GM11168 (cell line): ENCODE measurements around the gene INKA2.

Experiments used
- in situ Hi-C: fragments of 300-500 bp; cut with MboI; formaldehyde crosslinking; loops from one replicate; pipeline ENCODE4 v1.12.0; 2022; ENCODE audit warnings: low sequenced_read_pairs; ENCODE audit not compliant: unreplicated experiment

Gene INKA2

DNA sequence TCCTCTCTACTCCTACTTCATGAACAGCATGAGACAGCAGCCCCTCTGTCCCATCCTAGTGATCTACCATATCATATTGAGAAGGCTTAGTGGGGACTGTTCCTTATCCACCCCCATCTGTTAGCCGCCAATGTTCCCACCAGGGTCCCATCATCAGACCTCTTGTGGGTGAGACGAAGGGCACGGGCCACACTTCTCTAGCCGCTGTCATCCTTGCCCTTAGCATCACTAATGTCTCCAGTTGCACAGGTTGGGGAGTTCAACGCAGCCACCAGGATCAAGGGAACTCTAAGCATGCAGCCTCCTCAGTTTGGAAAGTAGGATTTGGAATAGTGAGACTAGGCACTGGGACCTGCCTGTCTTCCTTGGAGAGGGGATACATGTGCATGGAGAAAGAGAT is 20.1 kb downstream of the INKA2 start:
- in situ Hi-C loops: no loop called here

DNA sequence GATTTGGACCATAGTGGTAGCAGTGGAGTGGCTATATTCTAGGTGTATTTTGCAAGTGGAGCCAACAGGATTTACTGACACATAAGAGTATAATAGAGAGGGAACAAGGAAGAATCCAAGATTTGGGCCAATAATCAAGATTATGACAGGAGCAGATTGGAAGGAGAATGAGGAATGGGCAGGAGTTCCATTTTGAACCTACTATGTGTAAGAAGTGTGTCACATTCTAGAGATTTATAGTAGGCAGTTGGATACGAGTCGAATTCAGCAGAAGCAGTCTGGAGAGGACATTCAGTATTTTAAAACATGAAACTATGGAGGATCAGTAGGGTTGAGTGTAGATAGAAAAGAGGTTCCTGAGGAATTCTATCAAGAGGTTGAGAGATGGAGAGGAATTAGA is 21.7 kb downstream of the INKA2 start:
- in situ Hi-C loops: no loop called here

DNA sequence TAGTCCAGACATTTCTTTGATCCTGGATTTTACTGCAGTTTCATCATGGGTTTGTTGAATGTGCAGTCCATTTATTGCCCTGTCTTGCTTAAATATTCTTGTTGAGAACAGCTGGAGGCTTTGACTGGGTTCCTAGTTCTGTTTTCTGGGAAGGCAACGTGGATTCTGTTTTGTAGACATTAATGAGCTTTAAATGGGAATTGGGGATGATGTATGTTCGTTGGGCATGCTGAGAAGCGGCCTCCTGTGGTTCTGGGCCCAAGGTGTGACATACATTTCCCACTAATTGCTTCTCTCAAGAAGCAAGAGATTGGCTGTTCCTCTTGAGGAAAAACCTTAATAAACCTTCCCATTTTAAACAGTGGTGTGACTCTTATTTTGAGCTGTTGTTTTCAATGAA is 22.9 kb downstream of the INKA2 start:
- in situ Hi-C loops: no loop called here

DNA sequence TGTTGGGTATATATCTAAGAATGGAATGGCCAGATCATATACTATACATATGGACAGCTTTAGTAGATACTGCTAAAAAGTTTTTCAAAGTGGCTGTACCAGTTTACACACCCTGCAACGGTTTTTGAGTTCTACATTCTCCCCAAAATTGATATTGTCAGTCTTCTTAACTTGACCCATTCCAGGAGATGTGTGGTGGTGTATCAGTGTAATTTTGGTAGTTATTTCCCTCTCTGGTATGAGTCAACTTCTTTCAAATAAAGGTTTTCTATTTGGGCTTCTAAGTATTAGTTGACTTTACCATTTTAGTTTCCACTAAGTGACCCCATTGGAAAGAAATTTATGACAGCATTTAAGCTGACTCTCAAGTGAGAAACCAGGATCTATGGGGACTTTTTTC is 29.2 kb downstream of the INKA2 start:
- in situ Hi-C loops: no loop called here

DNA sequence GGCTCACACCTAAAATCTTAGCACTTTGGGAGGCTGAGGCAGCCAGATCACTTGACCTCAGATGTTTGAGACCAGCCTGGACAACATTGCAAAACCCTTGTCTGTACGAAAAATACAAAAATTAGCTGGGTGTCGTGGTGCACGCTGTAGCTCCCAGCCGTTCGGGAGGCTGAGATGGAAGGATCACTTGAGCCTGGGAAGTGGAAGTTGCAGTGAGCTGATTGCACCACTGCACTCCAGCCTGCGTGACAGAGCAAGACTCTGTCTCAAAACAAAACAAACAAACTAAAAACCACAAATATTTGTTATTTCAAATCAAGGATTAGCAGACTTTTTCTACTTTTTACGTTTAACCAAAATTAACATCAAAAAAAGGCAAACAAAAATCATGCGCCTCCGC is 31.3 kb downstream of the INKA2 start:
- in situ Hi-C loops: no loop called here

DNA sequence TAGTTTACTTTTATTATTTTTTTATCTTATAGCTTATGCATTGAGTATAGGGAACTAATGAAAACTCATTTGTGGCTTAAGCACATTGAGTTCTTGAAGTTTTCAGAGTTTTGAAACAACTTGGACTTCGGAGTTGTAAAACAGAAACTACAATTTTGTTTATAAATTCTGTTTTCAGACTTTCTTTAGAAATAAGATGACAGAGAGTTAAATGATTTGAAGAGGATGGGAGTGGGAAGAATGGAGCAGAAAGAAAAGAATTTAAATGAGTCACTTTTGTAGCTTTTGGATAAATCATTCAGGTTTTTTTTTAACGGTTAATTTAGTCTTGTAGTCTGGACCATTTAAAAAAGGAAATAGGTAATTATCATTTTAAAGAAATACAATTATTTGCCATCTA is 32.3 kb downstream of the INKA2 start:
- in situ Hi-C loops: no loop called here

DNA sequence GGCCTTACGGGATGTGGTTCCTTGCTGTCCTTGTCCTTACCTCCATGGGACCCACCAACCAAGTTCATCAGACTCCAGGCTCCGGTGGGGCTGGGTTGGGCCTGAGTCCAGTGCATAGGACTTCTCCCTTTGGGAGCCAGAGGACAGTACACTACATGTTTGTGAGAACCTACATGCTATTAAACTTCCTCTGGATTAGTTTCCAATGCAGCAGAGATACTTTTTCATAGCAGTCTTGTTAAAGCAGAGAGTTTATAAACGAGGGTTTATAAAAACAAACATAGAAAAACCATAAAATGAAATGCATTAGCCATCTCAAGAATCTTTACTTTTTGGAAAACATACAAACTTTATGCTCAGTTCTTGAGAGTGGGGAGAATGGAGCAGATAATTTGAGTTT is 33.4 kb downstream of the INKA2 start:
- in situ Hi-C loops: no loop called here

DNA sequence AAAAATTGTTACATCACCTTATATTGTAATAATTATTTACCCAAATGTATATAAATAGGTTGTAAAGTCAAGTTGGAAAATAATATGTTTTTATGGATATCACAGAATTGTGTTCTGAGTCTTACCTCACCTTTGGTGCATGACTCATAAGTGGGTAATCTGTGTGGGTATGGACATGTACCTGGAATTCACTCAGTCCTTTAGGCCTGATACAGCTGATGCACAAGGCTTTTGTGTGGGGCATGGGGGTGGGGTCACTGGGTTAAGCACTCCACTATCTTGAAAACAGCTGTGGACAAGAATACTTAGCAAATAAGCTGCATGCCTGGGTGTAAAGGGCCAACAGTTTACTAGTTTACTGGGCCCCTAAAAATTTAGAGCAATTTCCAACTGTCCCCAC is 34.4 kb downstream of the INKA2 start:
- in situ Hi-C loops: no loop called here

DNA sequence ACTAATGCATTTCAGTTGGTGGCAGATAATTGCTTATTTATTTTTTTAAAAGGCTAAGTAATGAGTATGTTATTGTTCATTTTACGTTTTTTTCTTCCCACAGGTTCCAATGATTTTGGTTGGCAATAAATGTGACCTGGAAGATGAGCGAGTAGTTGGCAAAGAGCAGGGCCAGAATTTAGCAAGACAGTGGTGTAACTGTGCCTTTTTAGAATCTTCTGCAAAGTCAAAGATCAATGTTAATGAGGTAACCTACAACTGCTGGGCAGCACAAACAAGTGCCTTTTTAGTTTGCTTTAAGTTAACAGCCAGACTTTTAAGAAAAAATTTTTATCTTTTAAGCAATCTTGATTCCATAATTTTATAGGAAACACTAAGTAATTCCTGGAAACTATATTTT is 35.0 kb downstream of the INKA2 start:
- in situ Hi-C loops: no loop called here

DNA sequence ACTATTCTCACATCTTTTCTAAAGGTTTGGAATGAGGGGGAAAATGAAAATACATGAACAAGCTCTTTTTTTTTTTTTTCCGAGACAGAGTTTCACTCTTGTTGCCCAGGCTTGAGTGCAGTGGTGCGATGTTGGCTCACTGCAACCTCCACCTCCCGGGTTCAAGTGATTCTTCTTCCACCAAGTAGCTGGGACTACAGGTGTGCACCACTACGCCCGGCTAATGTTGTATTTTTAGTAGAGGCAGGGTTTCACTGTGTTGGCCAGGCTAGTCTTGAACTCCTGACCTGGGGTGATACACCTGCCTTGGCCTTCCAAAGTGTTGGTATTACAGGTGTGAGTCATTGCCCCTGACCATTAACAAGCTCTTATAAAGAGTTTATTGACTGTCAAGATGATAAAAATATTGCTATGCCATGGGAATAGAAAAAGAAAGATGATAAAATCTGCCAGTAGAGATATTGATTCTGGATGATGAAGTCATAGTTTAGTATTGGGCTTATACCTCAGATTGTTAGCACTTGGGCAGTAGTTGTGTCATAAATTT is 36.6 kb downstream of the INKA2 start:
- in situ Hi-C loops: no loop called here

DNA sequence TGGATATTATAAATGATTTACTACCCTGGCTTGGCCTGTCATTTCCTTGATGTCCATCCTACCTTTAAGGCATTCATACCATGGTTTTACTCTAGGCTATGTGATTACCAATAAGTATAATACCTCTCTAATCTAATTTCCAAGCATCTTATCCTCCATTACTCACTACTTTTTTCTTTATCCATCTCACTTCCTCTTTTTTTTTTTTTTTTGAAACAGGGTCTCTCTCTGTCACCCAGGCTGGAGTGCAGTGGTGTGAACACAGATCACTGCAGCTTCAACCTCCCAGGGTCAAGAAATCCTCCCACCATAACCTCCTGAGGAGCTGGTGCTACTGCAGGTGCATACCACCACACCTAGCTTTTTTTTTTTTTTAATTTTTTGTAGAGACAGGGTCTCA is 39.9 kb downstream of the INKA2 start:
- in situ Hi-C loops: no loop called here

DNA sequence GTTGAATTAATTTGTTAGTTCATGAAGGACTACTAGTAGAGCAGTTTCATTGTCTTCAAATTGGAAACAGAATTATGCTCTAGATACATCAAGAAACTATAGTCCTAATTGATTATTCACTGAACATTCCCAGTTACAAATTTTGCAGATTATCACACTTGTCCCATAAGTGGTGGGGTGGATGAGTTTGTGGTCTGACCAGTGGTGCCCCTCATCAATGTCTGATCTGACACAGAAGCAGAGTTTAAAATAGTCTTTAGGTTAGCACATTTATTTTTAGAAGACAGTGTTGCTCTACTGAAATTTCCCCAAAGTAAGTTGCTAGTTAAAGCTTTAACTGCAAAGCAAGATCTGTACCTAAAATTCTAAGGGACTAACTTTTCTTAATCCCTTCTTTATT is 42.9 kb downstream of the INKA2 start:
- in situ Hi-C loops: no loop called here

DNA sequence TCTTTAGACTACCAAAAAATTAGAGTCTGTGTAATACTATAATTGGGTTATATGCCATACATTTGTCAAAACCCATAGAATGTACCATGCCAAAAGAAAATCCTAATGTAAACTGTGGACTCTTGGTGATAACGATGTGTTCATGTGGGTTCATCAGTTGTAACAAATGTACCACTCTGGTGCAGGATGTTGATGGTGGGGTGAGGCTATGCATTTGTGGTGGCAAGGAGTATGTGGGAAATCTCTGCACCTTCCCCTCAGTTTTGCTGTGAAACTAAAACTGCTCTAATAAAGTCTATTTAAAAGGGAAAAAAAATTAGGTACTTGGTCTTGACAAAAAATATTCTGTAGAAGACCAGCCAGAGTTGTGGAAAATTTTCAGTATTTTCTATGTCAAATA is 43.4 kb downstream of the INKA2 start:
- in situ Hi-C loops: no loop called here

DNA sequence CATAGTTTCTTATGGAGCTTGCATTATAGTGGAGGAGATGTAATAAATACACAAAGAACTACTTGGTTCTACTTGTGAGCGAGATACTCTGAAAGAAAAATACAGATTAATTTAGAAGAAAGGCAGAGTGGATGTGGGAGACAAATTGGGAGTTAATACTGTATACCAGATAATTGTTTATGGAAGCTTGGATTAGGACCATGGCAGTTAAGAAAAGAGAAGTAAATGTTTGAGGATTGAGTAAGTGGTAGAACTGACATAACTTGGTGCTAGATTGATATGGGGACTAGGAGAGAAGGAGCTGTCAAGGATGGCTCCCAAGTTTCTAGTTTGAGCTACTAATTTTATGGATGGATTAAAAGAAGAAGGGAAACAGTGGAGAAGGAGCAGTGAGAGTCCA is 47.3 kb downstream of the INKA2 start:
- in situ Hi-C loops: no loop called here

DNA sequence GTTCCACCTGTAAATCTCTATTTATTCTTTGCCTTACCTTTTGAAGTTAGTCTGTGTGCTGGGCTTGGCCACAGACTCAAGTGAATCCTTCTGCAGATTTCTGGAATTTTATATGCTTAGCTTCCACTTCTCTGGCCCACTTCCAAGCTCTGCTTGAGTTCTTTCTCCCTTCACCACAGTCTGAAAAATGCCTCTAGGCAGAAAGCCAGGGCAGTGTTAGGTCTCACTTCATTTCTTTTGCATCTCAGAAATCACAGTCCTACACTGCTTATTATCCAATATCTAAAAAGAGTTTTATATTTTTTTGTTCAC is 48.9 kb downstream of the INKA2 start:
- in situ Hi-C loops: no loop called here
